ENCODE measurements around the gene CDH18.

The CDH18 gene

GRCh38 chr5:19950897-19951296, 37.1 kb downstream of the CDH18 start:
- Histone ChIP-seq H3K9me3 (ENCODE audit: low read length) (no peaks in the 10 kb centered on the region), H3K36me3 (ENCODE audit: insufficient read depth, low read length) (no peaks in the 10 kb centered on the region), H3K4me3 (ENCODE audit: low read depth, low read length, poor library complexity, severe bottlenecking) (no peak overlapping the region), H3K27ac (ENCODE audit: low read depth, low read length, poor library complexity, severe bottlenecking) (no peak overlapping the region), H3K9me2 (ENCODE audit: low read depth, low read length) (no peaks in the 10 kb centered on the region), H3K27me3 (ENCODE audit: insufficient read depth, low read length) (no peaks in the 10 kb centered on the region), H3K79me2 (ENCODE audit: insufficient read depth, low read length) (no peaks in the 10 kb centered on the region), H2AFZ (ENCODE audit: low read length) (no peak overlapping the region), H3K4me1 (ENCODE audit: insufficient read depth, low read length, severe bottlenecking) (no peaks in the 10 kb centered on the region), H3F3A (ENCODE audit: insufficient read depth, low read length) (no peaks in the 10 kb centered on the region), H3K4me2 (ENCODE audit: low read length) (no peak overlapping the region), H3K9ac (ENCODE audit: low read length) (no peak overlapping the region), H4K20me1 (ENCODE audit: insufficient read depth, low read length) (no peaks in the 10 kb centered on the region)
- TF ChIP-seq EZH2 (IDR thresholded peaks at IDR 0.05; ENCODE audit: borderline replicate concordance, low read length), result no peak
- no peak for TF ChIP-seq CTCF (IDR thresholded peaks at IDR 0.05; ENCODE audit: low read length)

GRCh38 chr5:19940192-19940591, 47.8 kb downstream of the CDH18 start:
- no peak overlapping the region for H3K27ac ChIP-seq (ENCODE audit: low read depth, low read length, poor library complexity, severe bottlenecking)
- no peaks in the 10 kb centered on the region; the same call in 1 of the 2 replicates for H3K79me2 ChIP-seq (ENCODE audit: insufficient read depth, low read length)
- no peaks in the 10 kb centered on the region for H3K9me2 ChIP-seq (ENCODE audit: low read depth, low read length)
- no peaks in the 10 kb centered on the region for H4K20me1 ChIP-seq (ENCODE audit: insufficient read depth, low read length)
- H2AFZ ChIP-seq (ENCODE audit: low read length), result no peak overlapping the region
- no peak overlapping the region for H3K4me3 ChIP-seq (ENCODE audit: low read depth, low read length, poor library complexity, severe bottlenecking)
- no peak for TF ChIP-seq CTCF (IDR thresholded peaks at IDR 0.05; ENCODE audit: low read length)
- no peak for TF ChIP-seq EZH2 (IDR thresholded peaks at IDR 0.05; ENCODE audit: borderline replicate concordance, low read length)
- H3F3A ChIP-seq (ENCODE audit: insufficient read depth, low read length), result no peaks in the 10 kb centered on the region
- H3K4me1 ChIP-seq (ENCODE audit: insufficient read depth, low read length, severe bottlenecking), result no peaks in the 10 kb centered on the region
- no peak overlapping the region for H3K4me2 ChIP-seq (ENCODE audit: low read length)
- no peak overlapping the region for H3K9ac ChIP-seq (ENCODE audit: low read length)
- H3K36me3 ChIP-seq (ENCODE audit: insufficient read depth, low read length), result no peaks in the 10 kb centered on the region
- no peaks in the 10 kb centered on the region for H3K27me3 ChIP-seq (ENCODE audit: insufficient read depth, low read length)
- no peaks in the 10 kb centered on the region for H3K9me3 ChIP-seq (ENCODE audit: low read length)

- TF ChIP-seq CTCF (IDR thresholded peaks at IDR 0.05; ENCODE audit: low read length), result no peak
- TF ChIP-seq EZH2 (IDR thresholded peaks at IDR 0.05; ENCODE audit: borderline replicate concordance, low read length), result no peak
- Histone ChIP-seq H3K9me3 (ENCODE audit: low read length) (no peaks in the 10 kb centered on the region), H3K4me3 (ENCODE audit: low read depth, low read length, poor library complexity, severe bottlenecking) (no peak overlapping the region), H3K27ac (ENCODE audit: low read depth, low read length, poor library complexity, severe bottlenecking) (no peak overlapping the region), H2AFZ (ENCODE audit: low read length) (no peak overlapping the region), H3K9ac (ENCODE audit: low read length) (no peak overlapping the region), H3K9me2 (ENCODE audit: low read depth, low read length) (no peaks in the 10 kb centered on the region), H3K27me3 (ENCODE audit: insufficient read depth, low read length) (no peaks in the 10 kb centered on the region), H3K4me1 (ENCODE audit: insufficient read depth, low read length, severe bottlenecking) (no peaks in the 10 kb centered on the region), H3K4me2 (ENCODE audit: low read length) (no peak overlapping the region), H3K79me2 (ENCODE audit: insufficient read depth, low read length) (no peaks in the 10 kb centered on the region), H3F3A (ENCODE audit: insufficient read depth, low read length) (no peaks in the 10 kb centered on the region), H4K20me1 (ENCODE audit: insufficient read depth, low read length) (no peaks in the 10 kb centered on the region), H3K36me3 (ENCODE audit: insufficient read depth, low read length) (no peaks in the 10 kb centered on the region)
Measured at GRCh38 chr5:19930451-19930850, 57.5 kb downstream of the CDH18 start.

Measured in OCI-LY1 (cell line).